ES-I3 (cell line): ENCODE results near the gene FABP7.
"Not testable (repeated sequence)": the region's sequence is repeated elsewhere in the genome, so short reads cannot be mapped to it uniquely, and the experiment has no call there.

Experiments used
- H3K36me3 ChIP-seq: 2 replicates; pipeline ENCODE4 v1.6.1; 2013; ENCODE audit warnings: mild to moderate bottlenecking, low read length, control low read depth, moderate library complexity; ENCODE audit not compliant: insufficient read depth
- H3K4me1 ChIP-seq: 2 replicates; pipeline ENCODE4 v1.6.1; 2013; ENCODE audit warnings: mild to moderate bottlenecking, control low read depth, low read length; ENCODE audit not compliant: insufficient read depth
- H3K9ac ChIP-seq: 2 replicates; pipeline ENCODE4 v1.6.1; 2013; ENCODE audit warnings: low read depth, mild to moderate bottlenecking, low read length, moderate library complexity
- H3K9me3 ChIP-seq: 2 replicates; pipeline ENCODE4 v1.6.1; 2013; ENCODE audit warnings: mild to moderate bottlenecking, low read length, moderate library complexity; ENCODE audit not compliant: control insufficient read depth, insufficient read depth

Gene FABP7

GRCh38 chr6:122779667-122780066 lies at the start of gene FABP7:
TSS of gene FABP7 (plus strand) at chr6:122779716. CDS start at chr6:122779795, 79 bp downstream.
- Histone ChIP-seq H3K36me3 (no peaks in the 10 kb centered on the region), H3K4me1 (peaks cover 7% of the 10 kb centered on the region; the same call in 1 of the 2 replicates), H3K9ac (peak within 1 kb of the TSS; percentile 14; the same call in 1 of the 2 replicates), H3K9me3 (no peaks in the 10 kb centered on the region)

DNA sequence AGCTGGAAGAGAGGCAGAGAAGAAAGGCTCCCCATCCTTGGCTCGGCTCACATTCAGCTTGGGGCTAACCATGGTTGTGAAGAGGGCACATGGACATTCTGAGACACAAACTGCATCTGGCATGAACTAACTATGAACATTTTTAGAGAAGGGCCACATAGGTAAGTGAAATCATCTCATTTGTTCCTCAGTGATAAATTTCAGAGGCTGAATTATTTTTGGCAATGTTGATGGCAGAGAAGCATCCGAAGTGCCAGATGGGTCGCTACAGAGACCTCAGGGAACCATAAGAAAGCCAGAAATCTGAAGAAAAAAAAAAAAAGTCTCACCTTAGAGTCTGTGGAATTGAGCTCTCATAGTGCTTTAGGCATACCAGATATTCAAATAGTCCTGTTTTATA lies 49.2 kb upstream of the FABP7 start:
- Histone ChIP-seq H3K9me3 (no peaks in the 10 kb centered on the region), H3K4me1 (peaks cover 23% of the 10 kb centered on the region), H3K9ac (no peak overlapping the region), H3K36me3 (no peaks in the 10 kb centered on the region)

DNA sequence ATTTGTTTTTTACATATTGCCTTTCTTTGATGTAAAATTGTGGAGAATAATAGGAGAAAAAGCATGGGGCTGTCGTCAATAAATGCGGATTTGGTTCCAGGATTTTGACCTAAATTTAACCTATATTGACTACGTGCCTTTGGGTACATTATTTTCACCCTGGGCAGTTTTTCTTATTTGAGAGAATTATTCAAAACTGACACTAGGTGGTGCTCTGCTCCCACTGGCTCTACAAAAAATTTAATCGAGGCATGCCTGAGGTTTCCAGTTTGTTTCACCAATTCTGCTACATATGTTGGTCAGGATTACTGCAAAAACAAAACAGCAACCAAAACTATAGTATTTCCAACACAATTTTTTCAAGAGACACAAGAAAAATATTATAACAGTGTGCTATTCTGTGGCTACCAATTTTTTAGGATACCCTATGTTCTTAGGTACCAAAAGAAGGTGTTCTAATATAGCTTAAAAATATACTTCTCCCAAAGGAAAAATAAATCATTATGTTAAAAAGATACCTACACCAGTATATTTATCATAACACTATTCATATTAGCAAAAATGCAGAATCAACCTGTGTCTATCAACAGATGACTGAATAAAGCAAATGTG lies 48.6 kb upstream of the FABP7 start:
- peaks cover 27% of the 10 kb centered on the region for H3K4me1 ChIP-seq
- no peak overlapping the region for H3K9ac ChIP-seq
- no peaks in the 10 kb centered on the region for H3K36me3 ChIP-seq
- no peaks in the 10 kb centered on the region for H3K9me3 ChIP-seq

GRCh38 chr6:122733259-122733658 lies 46.3 kb upstream of the FABP7 start:
- peaks cover 20% of the 10 kb centered on the region for H3K4me1 ChIP-seq
- no peak overlapping the region for H3K9ac ChIP-seq
- no peaks in the 10 kb centered on the region for H3K36me3 ChIP-seq
- H3K9me3 ChIP-seq, result no peaks in the 10 kb centered on the region

GRCh38 chr6:122734529-122735395 lies 44.8 kb upstream of the FABP7 start:
- H3K4me1 ChIP-seq, result peaks cover 20% of the 10 kb centered on the region
- no peaks in the 10 kb centered on the region for H3K9me3 ChIP-seq
- no peak overlapping the region for H3K9ac ChIP-seq
- no peaks in the 10 kb centered on the region for H3K36me3 ChIP-seq

DNA sequence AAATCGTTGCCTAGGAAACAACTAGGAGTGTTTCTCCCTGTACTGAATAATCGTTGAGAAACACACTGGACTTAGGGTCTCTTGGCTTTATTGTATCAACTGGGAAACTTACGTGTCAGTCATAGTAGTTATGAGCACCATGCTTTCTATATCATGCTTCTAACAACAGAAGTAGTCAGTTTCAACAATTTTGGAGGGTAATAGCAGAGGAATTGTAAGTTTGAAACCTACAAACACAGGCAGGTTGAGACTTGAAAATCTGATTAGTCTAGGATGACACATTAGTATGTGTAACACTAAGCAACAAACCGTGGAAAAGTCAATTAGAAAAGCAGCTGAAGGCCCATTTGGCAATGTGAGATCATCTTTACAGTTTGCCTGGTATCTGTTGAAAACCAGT lies 43.9 kb upstream of the FABP7 start:
- H3K9me3 ChIP-seq, result no peaks in the 10 kb centered on the region
- H3K36me3 ChIP-seq, result no peaks in the 10 kb centered on the region
- no peak overlapping the region for H3K9ac ChIP-seq
- H3K4me1 ChIP-seq, result peaks cover 20% of the 10 kb centered on the region

DNA sequence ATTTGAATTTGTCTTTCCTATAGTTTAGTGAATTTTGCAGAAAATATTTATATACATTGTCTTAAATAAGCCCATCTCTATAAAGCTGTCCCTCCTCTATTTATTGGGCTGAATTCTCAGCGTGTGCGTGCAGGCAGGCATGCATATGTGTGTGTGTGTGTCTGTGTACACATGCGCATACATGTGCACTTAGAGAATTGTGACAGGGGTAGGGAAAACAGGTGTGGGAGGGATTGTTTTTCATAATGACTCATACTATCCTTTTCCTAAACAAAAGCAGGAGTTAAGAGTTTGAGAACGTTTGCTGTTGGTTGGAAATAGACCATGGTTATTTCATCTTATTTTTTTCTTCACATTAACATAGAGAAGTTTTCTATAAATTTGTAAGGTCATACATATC lies 43.4 kb upstream of the FABP7 start:
- peaks cover 20% of the 10 kb centered on the region for H3K4me1 ChIP-seq
- H3K9ac ChIP-seq, result no peak overlapping the region
- no peaks in the 10 kb centered on the region for H3K36me3 ChIP-seq
- H3K9me3 ChIP-seq, result no peaks in the 10 kb centered on the region

DNA sequence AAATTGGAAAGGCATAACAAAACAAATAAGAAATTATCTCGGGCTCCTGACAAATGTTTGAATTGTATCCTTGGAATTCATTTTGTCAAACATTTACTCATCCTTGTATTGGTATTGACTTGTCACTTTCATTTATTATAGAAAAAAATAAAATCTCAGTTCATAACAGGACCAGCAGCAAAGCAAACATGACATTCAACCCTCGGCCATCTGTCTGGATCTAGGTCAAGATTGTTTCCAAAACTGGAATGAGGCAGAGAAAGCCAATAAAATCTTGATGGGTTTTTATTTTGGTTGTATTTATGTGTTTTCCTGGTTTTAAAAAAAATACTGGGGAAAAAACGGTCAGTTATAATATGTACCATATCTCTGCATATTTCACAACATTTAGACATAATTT lies 42.9 kb upstream of the FABP7 start:
- Histone ChIP-seq H3K9ac (no peak overlapping the region), H3K36me3 (no peaks in the 10 kb centered on the region), H3K4me1 (peaks cover 20% of the 10 kb centered on the region), H3K9me3 (no peaks in the 10 kb centered on the region)

GRCh38 chr6:122740091-122740490 lies 39.4 kb upstream of the FABP7 start:
- Histone ChIP-seq H3K9ac (no peak overlapping the region), H3K9me3 (no peaks in the 10 kb centered on the region), H3K4me1 (peaks cover 7% of the 10 kb centered on the region)

GRCh38 chr6:122740936-122741335 lies 38.6 kb upstream of the FABP7 start:
- no peaks in the 10 kb centered on the region for H3K4me1 ChIP-seq
- H3K9me3 ChIP-seq, result no peaks in the 10 kb centered on the region
- no peak overlapping the region for H3K9ac ChIP-seq
- no peaks in the 10 kb centered on the region for H3K36me3 ChIP-seq

More at GRCh38 chr6:122740091-122740490, 39.4 kb upstream of the FABP7 start:
- no peaks in the 10 kb centered on the region for H3K36me3 ChIP-seq

- not testable (repeated sequence) for H3K9ac ChIP-seq, H3K4me1 ChIP-seq, H3K9me3 ChIP-seq, H3K36me3 ChIP-seq
Observed at GRCh38 chr6:122744247-122744646, 35.3 kb upstream of the FABP7 start.

GRCh38 chr6:122744856-122745255 lies 34.7 kb upstream of the FABP7 start:
- not testable (repeated sequence) for H3K9ac ChIP-seq, H3K36me3 ChIP-seq, H3K9me3 ChIP-seq, H3K4me1 ChIP-seq

GRCh38 chr6:122746688-122747087 lies 32.8 kb upstream of the FABP7 start:
- Histone ChIP-seq H3K4me1 (no peaks in the 10 kb centered on the region), H3K9me3 (no peaks in the 10 kb centered on the region), H3K36me3 (no peaks in the 10 kb centered on the region), H3K9ac (no peak overlapping the region)

DNA sequence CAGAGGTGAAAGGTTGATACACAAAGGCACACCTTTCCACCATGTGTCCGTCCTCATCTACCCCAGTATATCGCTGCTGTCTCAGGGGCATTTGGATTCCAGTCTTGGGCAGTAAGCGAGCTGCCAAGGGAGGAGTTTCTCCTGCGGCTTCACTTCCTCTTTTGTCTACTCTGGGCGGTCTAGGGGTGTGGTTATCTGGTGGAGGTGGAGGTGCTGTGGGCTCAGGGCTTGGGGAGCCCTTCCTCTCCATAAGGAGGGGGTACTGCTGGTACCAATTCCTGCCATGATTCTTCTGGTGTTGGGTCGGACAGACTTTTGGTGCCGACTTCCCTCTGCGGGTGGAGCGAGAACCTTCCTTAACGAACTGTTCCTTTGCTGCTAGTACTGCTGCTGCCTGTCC lies 31.9 kb upstream of the FABP7 start:
- no peak overlapping the region for H3K9ac ChIP-seq
- no peaks in the 10 kb centered on the region for H3K36me3 ChIP-seq
- no peaks in the 10 kb centered on the region for H3K4me1 ChIP-seq
- H3K9me3 ChIP-seq, result no peaks in the 10 kb centered on the region

DNA sequence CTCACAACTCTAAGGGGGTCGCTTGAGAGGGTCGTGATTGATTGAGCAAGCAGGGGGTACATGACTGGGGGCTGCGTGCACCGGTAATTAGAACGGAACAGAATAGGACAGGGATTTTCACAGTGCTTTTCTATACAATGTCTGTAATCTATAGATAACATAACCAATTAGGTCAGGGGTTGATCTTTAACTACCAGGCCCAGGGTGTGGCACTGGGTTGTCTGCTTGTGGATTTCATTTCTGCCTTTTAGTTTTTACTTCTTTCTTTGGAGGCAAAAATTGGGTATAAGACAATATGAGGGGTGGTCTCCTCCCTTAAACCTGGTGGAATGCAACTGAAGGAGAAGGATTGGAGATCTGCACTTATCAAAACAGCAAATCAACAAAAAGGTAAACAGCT lies 30.6 kb upstream of the FABP7 start:
- H3K9ac ChIP-seq, H3K4me1 ChIP-seq, H3K36me3 ChIP-seq, H3K9me3 ChIP-seq: not testable (repeated sequence)
